Osteoblast (primary cell): ENCODE results near the gene SESN1. TPM values are rescaled to one million over a fixed set of nuclear protein-coding genes. Genes with fewer than 3 reads are reported as not detected.

Experiments used
- DNase-seq: peaks from one replicate; pipeline ENCODE4 v3.0.0; 2011; ENCODE audit warnings: low spot score, mixed read lengths; ENCODE audit not compliant: insufficient read length; ENCODE audit errors: missing footprints
- H2AFZ ChIP-seq: 2 replicates; pipeline ENCODE4 v1.6.0; 2011; ENCODE audit warnings: mild to moderate bottlenecking, low read length
- H3K27ac ChIP-seq: 2 replicates; pipeline ENCODE4 v1.5.1; 2011; ENCODE audit warnings: mild to moderate bottlenecking, low read depth, low read length, moderate library complexity
- H3K27me3 ChIP-seq: 2 replicates; pipeline ENCODE4 v1.6.0; 2012; ENCODE audit warnings: mild to moderate bottlenecking, control low read depth, inconsistent platforms, low read length, moderate library complexity; ENCODE audit not compliant: insufficient read depth
- H3K36me3 ChIP-seq: 2 replicates; pipeline ENCODE4 v1.5.1; 2011; ENCODE audit warnings: mild to moderate bottlenecking, low read length, control low read depth, moderate library complexity; ENCODE audit not compliant: insufficient read depth
- H3K4me1 ChIP-seq: 2 replicates; pipeline ENCODE4 v1.5.1; 2011; ENCODE audit warnings: mild to moderate bottlenecking, low read length, control low read depth, moderate library complexity; ENCODE audit not compliant: insufficient read depth
- H3K4me2 ChIP-seq: 2 replicates; pipeline ENCODE4 v1.6.0; 2011; ENCODE audit warnings: mild to moderate bottlenecking, low read length; ENCODE audit not compliant: insufficient read depth
- H3K4me3 ChIP-seq: fragments of 200-600 bp; sonication (generic); 3 replicates; pipeline ENCODE4 v1.5.1; 2012; ENCODE audit warnings: mild to moderate bottlenecking, low read length, inconsistent platforms; ENCODE audit not compliant: insufficient read depth
- H3K79me2 ChIP-seq: 2 replicates; pipeline ENCODE4 v1.6.0; 2012; ENCODE audit warnings: mild to moderate bottlenecking, low read length, control low read depth, inconsistent platforms; ENCODE audit not compliant: insufficient read depth
- H3K9me3 ChIP-seq: 2 replicates; pipeline ENCODE4 v1.5.1; 2011; ENCODE audit warnings: low read depth, low read length, control low read depth
- H4K20me1 ChIP-seq: 2 replicates; pipeline ENCODE4 v1.6.0; 2012; ENCODE audit warnings: mild to moderate bottlenecking, low read length, control low read depth; ENCODE audit not compliant: insufficient read depth
- total RNA-seq: library from RNA; depleted of rRNA; stranded (reverse); fragments of >200 nt; gene quantifications from 2 replicates; pipeline ENCODE4 v1.2.3, GENCODE V29; 2012
- TF ChIP-seq, protein P1 (sequence below): IDR thresholded peaks from 2 replicates; pipeline ENCODE4 v1.5.1; 2011; ENCODE audit warnings: mild to moderate bottlenecking, low read depth, low read length, moderate library complexity; ENCODE audit errors: extremely low read depth

Gene SESN1
- total RNA-seq, 1 donor, result 26.1 TPM

- H3K4me3 ChIP-seq, result no peak overlapping the region
- H4K20me1 ChIP-seq, result peaks cover 5% of the 10 kb centered on the region
- no peaks in the 10 kb centered on the region for H3K9me3 ChIP-seq
- H3K27ac ChIP-seq, result no peak overlapping the region
- no peak overlapping the region for H2AFZ ChIP-seq
- H3K36me3 ChIP-seq, result peaks cover 13% of the 10 kb centered on the region
- H3K4me1 ChIP-seq, result no peaks in the 10 kb centered on the region
- peaks cover 11% of the 10 kb centered on the region for H3K79me2 ChIP-seq
- H3K4me2 ChIP-seq, result no peak overlapping the region
- H3K27me3 ChIP-seq, result no peaks in the 10 kb centered on the region
- DNase-seq, result no peak
- TF ChIP-seq, protein P1, sequence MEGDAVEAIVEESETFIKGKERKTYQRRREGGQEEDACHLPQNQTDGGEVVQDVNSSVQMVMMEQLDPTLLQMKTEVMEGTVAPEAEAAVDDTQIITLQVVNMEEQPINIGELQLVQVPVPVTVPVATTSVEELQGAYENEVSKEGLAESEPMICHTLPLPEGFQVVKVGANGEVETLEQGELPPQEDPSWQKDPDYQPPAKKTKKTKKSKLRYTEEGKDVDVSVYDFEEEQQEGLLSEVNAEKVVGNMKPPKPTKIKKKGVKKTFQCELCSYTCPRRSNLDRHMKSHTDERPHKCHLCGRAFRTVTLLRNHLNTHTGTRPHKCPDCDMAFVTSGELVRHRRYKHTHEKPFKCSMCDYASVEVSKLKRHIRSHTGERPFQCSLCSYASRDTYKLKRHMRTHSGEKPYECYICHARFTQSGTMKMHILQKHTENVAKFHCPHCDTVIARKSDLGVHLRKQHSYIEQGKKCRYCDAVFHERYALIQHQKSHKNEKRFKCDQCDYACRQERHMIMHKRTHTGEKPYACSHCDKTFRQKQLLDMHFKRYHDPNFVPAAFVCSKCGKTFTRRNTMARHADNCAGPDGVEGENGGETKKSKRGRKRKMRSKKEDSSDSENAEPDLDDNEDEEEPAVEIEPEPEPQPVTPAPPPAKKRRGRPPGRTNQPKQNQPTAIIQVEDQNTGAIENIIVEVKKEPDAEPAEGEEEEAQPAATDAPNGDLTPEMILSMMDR, result no peak
These were observed 94.4 kb downstream of the SESN1 start for GRCh38 chr6:109000289-109000688.

DNA sequence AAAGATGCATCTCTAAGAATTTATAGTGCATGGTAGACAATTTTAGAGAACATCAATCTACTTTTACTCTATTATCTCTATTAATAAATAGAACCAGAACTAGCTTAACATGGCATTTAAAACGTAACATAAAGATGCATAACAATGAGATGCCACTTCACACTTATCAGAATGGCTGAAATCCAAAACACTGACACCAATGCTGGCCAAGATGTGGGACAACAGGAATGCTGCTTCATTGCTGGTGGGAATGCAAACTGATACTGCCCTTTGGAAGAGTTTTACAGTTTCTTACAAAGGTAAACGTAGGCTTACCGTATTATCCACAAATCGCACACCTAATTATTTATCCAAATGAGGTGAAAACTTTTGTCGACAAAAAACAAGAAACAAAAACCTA lies 95.2 kb downstream of the SESN1 start:
- H4K20me1 ChIP-seq, result peaks cover 5% of the 10 kb centered on the region
- no peak overlapping the region for H3K27ac ChIP-seq
- H3K9me3 ChIP-seq, result no peaks in the 10 kb centered on the region
- no peak overlapping the region for H3K4me3 ChIP-seq
- TF ChIP-seq, protein P1, result no peak
- no peaks in the 10 kb centered on the region for H3K4me1 ChIP-seq
- no peak for DNase-seq
- peaks cover 4% of the 10 kb centered on the region for H3K79me2 ChIP-seq
- peaks cover 13% of the 10 kb centered on the region for H3K36me3 ChIP-seq
- H2AFZ ChIP-seq, result no peak overlapping the region
- no peaks in the 10 kb centered on the region for H3K27me3 ChIP-seq
- H3K4me2 ChIP-seq, result no peak overlapping the region

DNA sequence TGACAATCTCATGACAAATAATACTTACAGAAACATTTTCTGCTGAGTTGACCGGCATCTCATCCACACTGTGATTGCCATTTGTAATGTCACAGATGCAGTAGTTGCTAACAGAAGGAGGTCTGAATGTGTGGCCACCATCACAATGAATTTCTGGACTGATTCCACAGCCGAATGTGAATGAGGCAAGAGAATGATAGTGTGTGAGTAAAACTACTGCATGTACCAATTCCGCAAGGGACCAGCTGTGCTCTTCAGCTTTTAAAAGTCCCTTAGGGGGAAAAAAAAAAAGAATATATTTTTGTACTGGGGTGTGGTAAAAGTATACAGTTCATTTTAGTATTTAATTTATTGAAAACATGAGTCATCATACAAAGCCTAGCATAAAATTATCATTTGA lies 96.2 kb downstream of the SESN1 start:
- TF ChIP-seq, protein P1, result no peak

GRCh38 chr6:108996208-108996607 lies 98.4 kb downstream of the SESN1 start:
- DNase-seq, result no peak
- Histone ChIP-seq H3K4me3 (no peak overlapping the region), H4K20me1 (no peaks in the 10 kb centered on the region), H3K4me1 (no peaks in the 10 kb centered on the region), H3K4me2 (no peak overlapping the region), H3K36me3 (peaks cover 25% of the 10 kb centered on the region), H3K79me2 (no peaks in the 10 kb centered on the region), H3K27me3 (no peaks in the 10 kb centered on the region), H3K9me3 (no peaks in the 10 kb centered on the region), H2AFZ (no peak overlapping the region), H3K27ac (no peak overlapping the region)
- TF ChIP-seq, protein P1, result no peak

More for the DNA sequence above, 96.2 kb downstream of the SESN1 start:
- H3K27me3 ChIP-seq, result no peaks in the 10 kb centered on the region
- H4K20me1 ChIP-seq, result no peaks in the 10 kb centered on the region
- H3K4me3 ChIP-seq, result no peak overlapping the region
- H3K4me1 ChIP-seq, result no peaks in the 10 kb centered on the region
- peaks cover 15% of the 10 kb centered on the region for H3K36me3 ChIP-seq
- peaks cover under 1% of the 10 kb centered on the region for H3K79me2 ChIP-seq
- DNase-seq, result no peak
- H3K27ac ChIP-seq, result no peak overlapping the region
- no peak overlapping the region for H3K4me2 ChIP-seq
- H3K9me3 ChIP-seq, result no peaks in the 10 kb centered on the region
- no peak overlapping the region for H2AFZ ChIP-seq
